Endothelial cell (in vitro differentiated cells): Measurements from ENCODE around the gene EDNRB. TPM values are rescaled to one million over a fixed set of nuclear protein-coding genes. Genes with fewer than 3 reads are reported as not detected.

Experiments
- DNase-seq: peaks from one replicate; pipeline ENCODE4 v3.0.0; 2021; ENCODE audit warnings: low spot score
- H3K27ac Mint-ChIP-seq: one replicate; pipeline ENCODE4 v1.8.0; 2021; ENCODE audit warnings: mixed read lengths, inconsistent platforms; ENCODE audit not compliant: unreplicated experiment
- H3K27me3 Mint-ChIP-seq: one replicate; pipeline ENCODE4 v1.8.0; 2021; ENCODE audit warnings: mild to moderate bottlenecking, moderate library complexity, mixed read lengths, inconsistent platforms; ENCODE audit not compliant: unreplicated experiment
- H3K36me3 Mint-ChIP-seq: one replicate; pipeline ENCODE4 v1.8.0; 2021; ENCODE audit warnings: mild to moderate bottlenecking, low read depth, mixed read lengths, inconsistent platforms; ENCODE audit not compliant: unreplicated experiment
- H3K4me1 Mint-ChIP-seq: one replicate; pipeline ENCODE4 v1.8.0; 2021; ENCODE audit warnings: mild to moderate bottlenecking, mixed read lengths, inconsistent platforms; ENCODE audit not compliant: unreplicated experiment
- H3K4me3 Mint-ChIP-seq: one replicate; pipeline ENCODE4 v1.8.0; 2021; ENCODE audit warnings: mild to moderate bottlenecking, mixed read lengths, inconsistent platforms; ENCODE audit not compliant: unreplicated experiment
- H3K9me3 Mint-ChIP-seq: one replicate; pipeline ENCODE4 v1.8.0; 2021; ENCODE audit warnings: mixed read lengths, inconsistent platforms; ENCODE audit not compliant: unreplicated experiment
- CTCF ChIP-seq: fragments of 200-600 bp; sonication (generic); IDR thresholded peaks from one replicate; pipeline ENCODE4 v1.5.0; 2021; ENCODE audit warnings: antibody characterized with exemption; ENCODE audit not compliant: unreplicated experiment
- total RNA-seq: library from RNA; stranded (reverse); fragmentation: NEBNext Ultra II Directional; extraction: Animal tissue kit (Norgen Biotek cat#: 25700); gene quantifications from one replicate; pipeline ENCODE4 v1.2.1, GENCODE V29; 2021; ENCODE audit not compliant: unreplicated experiment

Gene EDNRB
- total RNA-seq, 1 donor from 2014 or later: 1.4 TPM

DNA sequence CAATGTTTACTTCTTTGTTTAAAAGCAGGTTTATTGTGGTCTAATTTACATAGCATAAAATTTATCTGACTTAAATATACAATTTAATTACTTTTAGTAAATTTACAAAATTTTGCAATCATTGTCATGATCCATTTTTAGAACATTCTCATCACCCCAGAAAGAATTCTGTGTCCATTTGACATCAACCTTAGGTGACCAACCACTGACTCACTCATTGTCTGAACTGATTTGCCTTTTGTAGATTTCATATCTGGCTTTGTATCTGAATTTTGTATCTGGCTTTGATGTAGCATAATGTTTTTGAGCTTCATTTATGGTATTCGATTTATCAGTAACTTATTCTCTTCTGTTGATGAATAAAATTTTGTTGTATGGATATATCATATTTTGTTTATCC, 40.4 kb downstream of the EDNRB start:
- Mint-ChIP-seq H3K36me3 (no peaks in the 10 kb centered on the region), H3K27ac (no peak overlapping the region), H3K4me3 (no peak overlapping the region), H3K27me3 (no peaks in the 10 kb centered on the region), H3K4me1 (peaks cover 2% of the 10 kb centered on the region), H3K9me3 (no peaks in the 10 kb centered on the region)
- TF ChIP-seq CTCF: no peak
- no peak for DNase-seq

- Mint-ChIP-seq H3K36me3 (no peaks in the 10 kb centered on the region), H3K4me3 (no peak overlapping the region), H3K4me1 (no peaks in the 10 kb centered on the region), H3K27me3 (no peaks in the 10 kb centered on the region), H3K9me3 (no peaks in the 10 kb centered on the region), H3K27ac (no peak overlapping the region)
- DNase-seq: no peak
- TF ChIP-seq CTCF: no peak
Observed at GRCh38 chr13:77876176-77876575, 42.5 kb downstream of the EDNRB start.

DNA sequence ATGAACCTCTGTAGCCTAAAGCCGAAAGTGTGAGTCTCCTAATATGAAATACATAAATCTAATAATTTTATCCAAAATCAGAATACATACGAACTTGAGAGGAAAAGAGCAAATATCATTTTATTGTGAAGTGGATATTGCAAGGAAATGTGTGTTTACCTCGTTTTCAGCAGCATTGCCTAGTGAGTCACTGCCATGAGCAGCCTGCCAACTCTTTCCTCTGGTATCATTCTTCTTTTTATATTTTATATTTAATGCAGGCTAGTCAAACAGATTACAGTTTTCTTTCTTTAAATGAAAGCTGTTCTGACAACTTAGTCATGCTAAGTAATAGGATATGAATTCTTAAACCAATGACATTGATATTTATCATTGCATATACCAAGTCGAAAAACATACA, 44.2 kb downstream of the EDNRB start:
- no peak overlapping the region for H3K27ac Mint-ChIP-seq
- no peaks in the 10 kb centered on the region for H3K36me3 Mint-ChIP-seq
- TF ChIP-seq CTCF: no peak
- DNase-seq: no peak
- no peaks in the 10 kb centered on the region for H3K9me3 Mint-ChIP-seq
- H3K4me3 Mint-ChIP-seq: no peak overlapping the region
- no peaks in the 10 kb centered on the region for H3K4me1 Mint-ChIP-seq
- no peaks in the 10 kb centered on the region for H3K27me3 Mint-ChIP-seq

- no peaks in the 10 kb centered on the region for H3K4me1 Mint-ChIP-seq
- no peak overlapping the region for H3K27ac Mint-ChIP-seq
- no peaks in the 10 kb centered on the region for H3K27me3 Mint-ChIP-seq
- H3K9me3 Mint-ChIP-seq: no peaks in the 10 kb centered on the region
- no peak for TF ChIP-seq CTCF
- no peaks in the 10 kb centered on the region for H3K36me3 Mint-ChIP-seq
- no peak for DNase-seq
- no peak overlapping the region for H3K4me3 Mint-ChIP-seq
Observed at GRCh38 chr13:77872995-77873394, 45.6 kb downstream of the EDNRB start.

DNA sequence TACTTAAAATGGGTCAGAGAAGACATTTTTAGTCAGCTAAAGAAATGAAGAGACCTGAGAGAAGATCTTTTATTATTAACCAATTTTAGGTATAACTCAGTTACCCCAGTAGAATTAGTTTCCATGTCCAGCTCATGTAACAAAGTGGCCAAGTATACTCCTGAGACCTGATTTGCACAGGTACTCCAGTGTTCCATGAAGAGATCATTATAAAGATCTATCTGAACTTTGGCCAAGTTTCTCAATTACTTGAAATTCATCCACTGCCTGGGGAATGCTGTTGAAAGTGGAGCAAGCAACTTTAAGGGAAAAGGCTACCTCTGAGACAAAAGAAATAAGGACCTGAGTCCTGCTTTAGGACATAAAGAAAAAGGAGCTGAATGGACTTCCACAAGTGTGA, 47.0 kb downstream of the EDNRB start:
- Mint-ChIP-seq H3K4me3 (no peak overlapping the region), H3K27me3 (no peaks in the 10 kb centered on the region), H3K36me3 (no peaks in the 10 kb centered on the region), H3K9me3 (no peaks in the 10 kb centered on the region), H3K27ac (no peak overlapping the region), H3K4me1 (no peaks in the 10 kb centered on the region)
- TF ChIP-seq CTCF: no peak
- DNase-seq: no peak
